ENCODE results near the gene KRT40. TPM values are rescaled to one million over a fixed set of nuclear protein-coding genes. Genes with fewer than 3 reads are reported as not detected.

The KRT40 gene
- total and polyA plus RNA-seq, 10 of the 15 experiments (the other 5 are each of a cell fraction or from before 2014, with no cell fraction given) = not detected

- ChIA-PET CTCF (no interaction called here), RAD21 (ENCODE audit: unreplicated experiment) (no interaction called here), SMC1A (ENCODE audit: uncharacterized antibody, unreplicated experiment) (no interaction called here), POLR2A (no interaction called here)
- H3K9me3 ChIP-seq (replicated peaks; ENCODE audit: control insufficient read depth, insufficient read depth, low read length) = no peaks in the 10 kb centered on the region
- intact Hi-C loops (cut with micrococcal nuclease; ENCODE audit: unreplicated experiment) (no loop called here), in situ Hi-C loops (cut with MboI) (no loop called here)
- WGBS (ENCODE audit: insufficient coverage, insufficient replicate concordance, low lambda C conversion rate, missing lambda C conversion rate) = 36% methylated on average over 5 of the region's 5 CpGs
- BruUV-seq (replicated peaks) = no TSS peak
- H3K36me3 ChIP-seq (ENCODE audit: control insufficient read depth in 2 of 2, insufficient read depth in 2 of 2, low read length in 1 of 2) = no peaks in the 10 kb centered on the region
- H3K27me3 ChIP-seq (replicated peaks in 1 of 2; ENCODE audit: control insufficient read depth in 2 of 2, insufficient read depth in 2 of 2, low read length in 1 of 2) = no peaks in the 10 kb centered on the region; a peak in 2 of 4 replicates
- H3K4me2 ChIP-seq (ENCODE audit: control insufficient read depth, insufficient read depth) = no peak overlapping the region
- no peak overlapping the region for H2AFZ ChIP-seq (ENCODE audit: control insufficient read depth, low read depth, low read length)
- H3K4me3 ChIP-seq = no peak overlapping the region
- no peaks in the 10 kb centered on the region for H3K4me1 ChIP-seq (ENCODE audit: control insufficient read depth, insufficient read depth, low read length)
- H4K20me1 ChIP-seq (ENCODE audit: control insufficient read depth, insufficient read depth) = no peaks in the 10 kb centered on the region
- no peak overlapping the region for H3K9ac ChIP-seq (ENCODE audit: control insufficient read depth, insufficient read depth, low read length)
- DNase-seq (ENCODE audit: low read depth, low spot score) = no peak
- H3K27ac ChIP-seq (ENCODE audit: control insufficient read depth, insufficient read depth) = no peak overlapping the region
- ATAC-seq = no peak
- FAIRE-seq = no peak
- no peaks in the 10 kb centered on the region for H3K79me2 ChIP-seq (ENCODE audit: control insufficient read depth, insufficient read depth, low read length)
- TF ChIP-seq TCF3 (IDR thresholded peaks at IDR 0.05; ENCODE audit: borderline replicate concordance, insufficient read depth, low read depth, low read length) (no peak), MYB (IDR thresholded peaks at IDR 0.05; ENCODE audit: borderline replicate concordance, low read depth, low read length) (no peak), YBX1 (IDR thresholded peaks at IDR 0.05) (no peak), PAX8 (IDR thresholded peaks at IDR 0.05) (no peak), PAX5 (IDR thresholded peaks at IDR 0.05; ENCODE audit: borderline replicate concordance, low read depth, low read length) (no peak), DPF2 (IDR thresholded peaks at IDR 0.05) (no peak), FOXK2 (IDR thresholded peaks at IDR 0.05) (no peak), TAF1 (IDR thresholded peaks at IDR 0.05; ENCODE audit: borderline replicate concordance, low read depth, low read length) (no peak), POLR2AphosphoS2 (IDR thresholded peaks at IDR 0.05; ENCODE audit: low read depth, low read length) (no peak), SIX5 (IDR thresholded peaks at IDR 0.05; ENCODE audit: low read depth, low read length, severe bottlenecking) (no peak), RAD51 (IDR thresholded peaks at IDR 0.05) (no peak), TCF12 (IDR thresholded peaks at IDR 0.05; ENCODE audit: low read depth, low read length) (no peak), SUZ12 (IDR thresholded peaks at IDR 0.05; ENCODE audit: unreplicated experiment) (no peak), ZNF217 (IDR thresholded peaks at IDR 0.05) (no peak), BHLHE40 (IDR thresholded peaks at IDR 0.05; ENCODE audit: borderline replicate concordance in 1 of 2, low read depth in 2 of 2, low read length in 1 of 2) (no peak)
- TF ChIP-seq, protein P1, sequence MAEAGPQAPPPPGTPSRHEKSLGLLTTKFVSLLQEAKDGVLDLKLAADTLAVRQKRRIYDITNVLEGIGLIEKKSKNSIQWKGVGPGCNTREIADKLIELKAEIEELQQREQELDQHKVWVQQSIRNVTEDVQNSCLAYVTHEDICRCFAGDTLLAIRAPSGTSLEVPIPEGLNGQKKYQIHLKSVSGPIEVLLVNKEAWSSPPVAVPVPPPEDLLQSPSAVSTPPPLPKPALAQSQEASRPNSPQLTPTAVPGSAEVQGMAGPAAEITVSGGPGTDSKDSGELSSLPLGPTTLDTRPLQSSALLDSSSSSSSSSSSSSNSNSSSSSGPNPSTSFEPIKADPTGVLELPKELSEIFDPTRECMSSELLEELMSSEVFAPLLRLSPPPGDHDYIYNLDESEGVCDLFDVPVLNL (IDR thresholded peaks at IDR 0.05; ENCODE audit: low read depth, low read length) = no peak
These were observed 18.7 kb upstream of the KRT40 start for GRCh38 chr17:41002814-41003213.
